ENCODE results near the gene SLK. TPM values are rescaled to one million over a fixed set of nuclear protein-coding genes. Genes with fewer than 3 reads are reported as not detected.
A peak's percentile ranks its signal among the peaks of the same experiment; 100 is the strongest.

Gene SLK
- total RNA-seq, 2 experiments from 2014 or later = 16.0 to 16.1 TPM

GRCh38 chr10:104038537-104038936 is 71.6 kb downstream of the SLK start:
- Mint-ChIP-seq H3K27ac (no peak overlapping the region), H3K4me1 (ENCODE audit: low read depth) (no peaks in the 10 kb centered on the region), H3K4me3 (no peak overlapping the region), H3K27me3 (ENCODE audit: low read depth) (no peaks in the 10 kb centered on the region), H3K9me3 (no peaks in the 10 kb centered on the region), H3K36me3 (ENCODE audit: low read depth) (no peaks in the 10 kb centered on the region)
- CTCF ChIA-PET = interaction anchor here (0.6 to 1.0 kb wide), 3 partner anchors 16 to 100 kb away, joined by 3 to 4 read pairs (median 3); no protein-coding TSS in a partner anchor
- DNase-seq = no peak
- intact Hi-C loops (cut with micrococcal nuclease) = no loop called here

- no peak for DNase-seq
- Mint-ChIP-seq H3K9me3 (no peaks in the 10 kb centered on the region), H3K27me3 (ENCODE audit: low read depth) (no peaks in the 10 kb centered on the region), H3K4me3 (no peak overlapping the region), H3K36me3 (ENCODE audit: low read depth) (no peaks in the 10 kb centered on the region), H3K27ac (no peak overlapping the region), H3K4me1 (ENCODE audit: low read depth) (no peaks in the 10 kb centered on the region)
- intact Hi-C loops (cut with micrococcal nuclease) = no loop called here
- CTCF ChIA-PET = interaction anchor here (0.6 to 1.0 kb wide), 3 partner anchors 17 to 100 kb away, joined by 3 to 4 read pairs (median 3); no protein-coding TSS in a partner anchor
Measured at GRCh38 chr10:104038958-104039752, 72.2 kb downstream of the SLK start.

GRCh38 chr10:104040382-104040781 is 73.4 kb downstream of the SLK start:
- no peaks in the 10 kb centered on the region for H3K4me1 Mint-ChIP-seq (ENCODE audit: low read depth)
- H3K9me3 Mint-ChIP-seq = no peaks in the 10 kb centered on the region
- intact Hi-C loops (cut with micrococcal nuclease) = no loop called here
- no peaks in the 10 kb centered on the region for H3K27me3 Mint-ChIP-seq (ENCODE audit: low read depth)
- CTCF ChIA-PET = interaction anchor here (0.5 kb wide), 1 partner anchor 85 kb away, joined by 3 read pairs; no protein-coding TSS in a partner anchor
- no peak for DNase-seq
- H3K4me3 Mint-ChIP-seq = no peak overlapping the region
- no peak overlapping the region for H3K27ac Mint-ChIP-seq
- H3K36me3 Mint-ChIP-seq (ENCODE audit: low read depth) = no peaks in the 10 kb centered on the region

GRCh38 chr10:104040862-104041789 is 74.2 kb downstream of the SLK start:
- CTCF ChIA-PET = no interaction called here

GRCh38 chr10:104041891-104042535 is 75.1 kb downstream of the SLK start:
- Mint-ChIP-seq H3K4me1 (ENCODE audit: low read depth) (no peaks in the 10 kb centered on the region), H3K9me3 (no peaks in the 10 kb centered on the region), H3K36me3 (ENCODE audit: low read depth) (no peaks in the 10 kb centered on the region), H3K27me3 (ENCODE audit: low read depth) (no peaks in the 10 kb centered on the region), H3K27ac (no peak overlapping the region), H3K4me3 (no peak overlapping the region)
- intact Hi-C loops (cut with micrococcal nuclease) = no loop called here
- CTCF ChIA-PET = no interaction called here
- no peak for DNase-seq

More at GRCh38 chr10:104040862-104041789, 74.2 kb downstream of the SLK start:
- no peaks in the 10 kb centered on the region for H3K4me1 Mint-ChIP-seq (ENCODE audit: low read depth)
- H3K27ac Mint-ChIP-seq = no peak overlapping the region
- no peaks in the 10 kb centered on the region for H3K36me3 Mint-ChIP-seq (ENCODE audit: low read depth)
- intact Hi-C loops (cut with micrococcal nuclease) = no loop called here
- no peaks in the 10 kb centered on the region for H3K9me3 Mint-ChIP-seq
- no peak for DNase-seq
- H3K4me3 Mint-ChIP-seq = no peak overlapping the region
- H3K27me3 Mint-ChIP-seq (ENCODE audit: low read depth) = no peaks in the 10 kb centered on the region

- intact Hi-C loops (cut with micrococcal nuclease) = no loop called here
Measured at GRCh38 chr10:104043185-104043830, 76.4 kb downstream of the SLK start.

GRCh38 chr10:104043854-104044253 is 76.9 kb downstream of the SLK start:
- Mint-ChIP-seq H3K4me1 (ENCODE audit: low read depth) (no peaks in the 10 kb centered on the region), H3K27ac (no peak overlapping the region), H3K36me3 (ENCODE audit: low read depth) (no peaks in the 10 kb centered on the region), H3K4me3 (no peak overlapping the region), H3K27me3 (ENCODE audit: low read depth) (no peaks in the 10 kb centered on the region), H3K9me3 (no peaks in the 10 kb centered on the region)
- no peak for DNase-seq
- intact Hi-C loops (cut with micrococcal nuclease) = no loop called here
- CTCF ChIA-PET = no interaction called here

More at GRCh38 chr10:104043185-104043830, 76.4 kb downstream of the SLK start:
- Mint-ChIP-seq H3K9me3 (no peaks in the 10 kb centered on the region), H3K36me3 (ENCODE audit: low read depth) (no peaks in the 10 kb centered on the region), H3K27ac (no peak overlapping the region), H3K4me1 (ENCODE audit: low read depth) (no peaks in the 10 kb centered on the region), H3K4me3 (no peak overlapping the region), H3K27me3 (ENCODE audit: low read depth) (no peaks in the 10 kb centered on the region)
- DNase-seq = no peak
- CTCF ChIA-PET = no interaction called here

GRCh38 chr10:104045151-104046089 is 78.5 kb downstream of the SLK start:
- Mint-ChIP-seq H3K4me3 (no peak overlapping the region), H3K27me3 (ENCODE audit: low read depth) (no peaks in the 10 kb centered on the region), H3K36me3 (ENCODE audit: low read depth) (no peaks in the 10 kb centered on the region), H3K27ac (no peak overlapping the region), H3K4me1 (ENCODE audit: low read depth) (no peaks in the 10 kb centered on the region), H3K9me3 (no peaks in the 10 kb centered on the region)
- intact Hi-C loops (cut with micrococcal nuclease) = loop anchor here (1.0 kb wide), 2 partner anchors 78 to 164 kb away; no protein-coding TSS in a partner anchor
- peak; percentile 37 for DNase-seq
- CTCF ChIA-PET = interaction anchor here (1.0 to 1.3 kb wide), 2 partner anchors 77 to 158 kb away, joined by 4 to 5 read pairs; no protein-coding TSS in a partner anchor

GRCh38 chr10:104046651-104047050 is 79.7 kb downstream of the SLK start:
- no peaks in the 10 kb centered on the region for H3K9me3 Mint-ChIP-seq
- no peak for DNase-seq
- CTCF ChIA-PET = no interaction called here
- intact Hi-C loops (cut with micrococcal nuclease) = no loop called here
- H3K4me1 Mint-ChIP-seq (ENCODE audit: low read depth) = no peaks in the 10 kb centered on the region
- H3K27me3 Mint-ChIP-seq (ENCODE audit: low read depth) = no peaks in the 10 kb centered on the region
- H3K4me3 Mint-ChIP-seq = no peak overlapping the region
- H3K36me3 Mint-ChIP-seq (ENCODE audit: low read depth) = no peaks in the 10 kb centered on the region
- H3K27ac Mint-ChIP-seq = peak overlapping the region; percentile 25

GRCh38 chr10:104049504-104050250 is 82.7 kb downstream of the SLK start:
- Mint-ChIP-seq H3K9me3 (no peaks in the 10 kb centered on the region), H3K36me3 (ENCODE audit: low read depth) (no peaks in the 10 kb centered on the region), H3K27ac (no peak overlapping the region), H3K4me1 (ENCODE audit: low read depth) (no peaks in the 10 kb centered on the region), H3K4me3 (no peak overlapping the region), H3K27me3 (ENCODE audit: low read depth) (no peaks in the 10 kb centered on the region)
- intact Hi-C loops (cut with micrococcal nuclease) = no loop called here
- no peak for DNase-seq
- CTCF ChIA-PET = interaction anchor here (0.7 kb wide), 1 partner anchor 188 kb away, joined by 3 read pairs; no protein-coding TSS in a partner anchor
